Measurements from ENCODE around the gene SLCO4A1.

GRCh38 chr20:62704341-62704948, 62.1 kb downstream of the SLCO4A1 start:
- TF ChIP-seq POLR2A (IDR thresholded peaks at IDR 0.05) (no peak), CTCF (IDR thresholded peaks at IDR 0.05) (no peak)
